NCI-H146 treated with DMSO at 0.1 percent for 48 hours (cell line): ENCODE data around the gene ALPP.
"Not testable (repeated sequence)": the region's sequence is repeated elsewhere in the genome, so short reads cannot be mapped to it uniquely, and the experiment has no call there.

Experiments
- DNase-seq: peaks from one replicate; lab custom pipeline; 2025; ENCODE audit not compliant: unreplicated experiment; lab: John Stamatoyannopoulos, UW

Gene ALPP

DNA sequence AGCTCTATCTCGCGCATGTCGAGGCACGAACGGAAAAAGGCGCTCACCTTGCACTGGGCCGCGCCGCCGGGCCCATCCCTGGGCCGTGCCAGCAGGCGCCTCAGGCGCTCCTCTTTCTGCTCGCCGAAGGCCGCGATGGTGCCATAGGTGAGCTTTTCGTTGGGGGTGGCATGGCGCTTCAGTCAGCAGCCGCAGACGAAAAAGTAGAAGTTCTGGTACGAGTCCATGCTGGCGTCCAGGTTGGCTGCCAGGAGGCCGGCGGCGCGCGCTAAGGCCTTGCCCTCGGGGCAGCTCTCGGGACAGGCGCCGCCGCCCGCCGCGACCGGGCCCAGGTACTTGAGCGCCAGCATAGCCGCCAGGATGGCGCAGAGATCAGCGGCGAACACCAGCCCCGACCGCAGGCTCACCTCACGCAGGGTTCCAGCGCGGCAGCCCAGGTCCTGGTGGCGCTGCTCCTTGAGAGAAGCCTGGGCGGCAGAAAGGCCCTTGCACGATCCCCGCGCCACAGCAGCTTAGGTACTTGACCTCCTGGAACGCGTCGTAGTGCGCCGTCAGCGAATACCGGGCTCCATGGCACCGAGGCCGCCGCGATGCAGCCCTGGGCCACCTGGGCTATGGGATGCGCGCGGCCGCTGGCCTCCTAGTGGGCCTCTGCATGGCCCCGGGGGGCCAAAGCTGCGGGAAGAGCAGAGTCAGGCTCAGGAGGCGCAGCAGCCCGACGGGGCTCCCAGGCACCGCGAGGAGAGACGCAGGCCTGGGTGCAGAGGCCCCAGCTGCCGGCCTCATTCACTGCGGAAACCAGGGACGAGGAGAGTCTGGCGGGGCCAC is 40.9 kb downstream of the ALPP start:
- no peak for DNase-seq

DNA sequence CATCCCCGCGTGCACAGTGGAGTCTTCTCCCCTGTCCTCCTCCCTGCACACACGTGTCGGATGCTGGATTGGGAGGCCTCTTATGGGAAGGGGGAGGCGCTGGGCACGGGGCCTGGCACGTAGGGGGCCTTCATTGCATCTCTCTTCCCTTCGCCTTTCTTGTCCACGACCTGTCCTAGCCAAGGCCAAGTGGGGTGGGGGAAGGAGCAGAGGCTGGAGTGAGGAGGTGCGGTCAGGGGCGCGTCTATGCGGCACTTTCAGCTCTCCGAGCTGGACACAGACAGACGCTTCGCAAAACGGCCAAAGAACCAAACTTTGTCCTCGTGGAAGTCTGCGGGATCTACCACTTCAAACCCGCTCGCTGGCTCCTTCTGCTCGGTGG is 41.5 kb downstream of the ALPP start:
- no peak for DNase-seq

DNA sequence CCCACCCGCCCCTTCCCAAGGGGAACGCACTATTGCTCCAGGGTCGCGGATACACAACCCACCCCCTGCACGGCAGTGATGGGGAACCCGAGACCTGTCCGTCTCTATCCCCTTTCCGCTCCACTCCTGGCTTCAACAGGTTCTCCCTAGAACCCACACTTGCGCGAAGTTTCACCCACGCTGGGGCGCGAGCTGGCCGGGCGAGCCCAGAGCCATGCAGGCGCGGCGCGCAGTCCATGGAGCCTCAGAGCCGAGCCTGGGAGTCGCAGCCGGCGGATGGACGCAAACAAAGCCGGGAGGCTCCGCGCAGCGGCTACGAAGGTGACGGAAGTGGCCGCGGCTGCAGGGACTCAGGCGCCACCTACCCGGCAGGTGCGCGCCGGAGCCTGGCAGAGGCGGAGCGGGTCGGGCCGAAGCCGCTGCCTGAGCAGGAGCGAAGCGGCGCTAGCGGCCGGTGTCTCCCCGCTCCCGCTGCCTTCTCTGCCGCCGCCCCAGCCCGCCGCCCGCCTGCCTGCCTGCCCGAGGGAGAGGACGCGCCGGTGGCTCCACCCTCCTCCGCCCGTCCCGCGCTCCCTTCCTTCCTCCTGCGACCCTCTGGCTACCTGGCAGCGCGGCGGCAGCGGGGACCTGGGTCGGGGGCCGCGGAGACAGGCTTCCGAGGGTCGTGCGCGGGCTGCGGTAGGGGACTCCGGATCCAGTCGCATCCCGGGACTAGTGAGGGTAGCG is 42.1 kb downstream of the ALPP start:
- DNase-seq = peak; percentile 31

DNA sequence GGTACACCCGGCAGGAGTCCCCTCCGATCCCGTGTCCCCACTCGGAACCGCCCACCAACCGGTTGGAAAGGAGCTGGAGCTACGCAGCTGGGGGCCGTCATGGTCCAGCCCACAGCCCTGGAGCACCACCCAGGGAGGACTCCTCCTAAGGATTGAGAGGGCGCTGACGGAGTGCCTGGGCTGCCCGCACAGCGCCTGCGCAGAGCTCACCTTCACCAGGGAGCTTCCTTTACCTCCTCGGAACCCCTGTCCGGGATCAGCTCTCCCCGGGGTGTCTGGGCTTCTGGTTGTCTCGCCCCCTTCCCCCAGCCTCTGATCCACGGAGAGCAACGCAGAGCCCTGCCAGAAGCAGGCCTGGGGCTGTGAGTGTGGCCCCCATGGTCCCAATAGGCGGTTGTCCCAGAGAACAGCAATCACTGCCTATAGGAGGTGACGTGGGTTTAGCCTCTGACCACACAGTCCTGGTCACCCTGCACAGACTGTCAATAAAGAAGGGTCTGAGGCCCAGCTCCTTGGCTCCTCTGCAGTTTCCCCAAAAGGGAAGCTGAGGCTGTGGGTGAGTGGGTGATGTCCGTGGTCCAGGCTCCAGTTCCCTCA is 42.7 kb downstream of the ALPP start:
- DNase-seq = no peak

DNA sequence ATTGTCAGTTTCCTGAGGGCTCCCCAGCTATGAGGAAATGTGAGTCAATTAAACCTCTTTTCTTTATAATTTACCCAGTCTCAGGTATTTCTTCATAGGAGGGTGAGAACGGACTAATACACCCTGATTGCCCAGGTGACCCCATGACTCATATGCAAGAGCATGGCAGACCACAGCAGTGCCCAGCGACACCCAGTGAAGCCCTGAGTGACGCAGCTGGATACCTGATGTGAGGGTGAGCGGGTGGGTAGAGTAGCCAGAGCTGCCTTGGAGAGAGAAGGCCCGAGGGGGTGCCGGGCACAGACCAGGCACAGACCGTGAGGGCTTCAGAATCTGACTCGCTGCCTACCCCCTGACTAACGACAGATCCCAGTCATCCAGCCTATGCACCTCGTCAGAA is 43.5 kb downstream of the ALPP start:
- no peak for DNase-seq

DNA sequence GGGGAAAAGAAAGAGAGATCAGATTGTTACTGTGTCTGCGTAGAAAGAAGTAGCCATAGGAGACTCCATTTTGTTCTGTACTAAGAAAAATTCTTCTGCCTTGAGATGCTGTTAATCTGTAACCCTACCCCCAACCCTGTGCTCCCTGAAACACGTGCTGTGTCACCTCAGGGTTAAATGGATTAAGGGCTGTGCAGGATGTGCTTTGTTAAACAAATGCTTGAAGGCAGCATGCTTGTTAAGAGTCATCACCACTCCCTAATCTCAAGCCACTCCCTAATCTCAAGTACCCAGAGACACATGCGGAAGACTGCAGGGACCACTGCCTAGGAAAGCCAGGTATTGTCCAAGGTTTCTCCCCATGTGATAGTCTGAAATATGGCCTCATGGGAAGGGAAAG is 44.4 kb downstream of the ALPP start:
- not testable (repeated sequence) for DNase-seq

DNA sequence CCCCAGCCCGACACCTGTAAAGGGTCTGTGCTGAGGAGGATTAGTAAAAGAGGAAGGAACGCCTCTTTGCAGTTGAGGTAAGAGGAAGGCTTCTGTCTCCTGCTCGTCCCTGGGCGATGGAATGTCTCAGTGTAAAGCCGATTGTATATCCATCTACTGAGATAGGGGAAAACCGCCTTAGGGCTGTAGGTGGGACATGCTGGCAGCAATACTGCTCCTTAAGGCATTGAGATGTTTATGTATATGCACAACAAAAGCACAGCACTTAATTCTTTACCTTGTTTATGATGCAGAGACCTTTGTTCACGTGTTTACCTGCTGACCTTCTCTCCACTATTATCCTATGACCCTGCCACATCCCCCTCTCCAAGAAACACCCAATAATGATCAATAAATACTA is 44.9 kb downstream of the ALPP start:
- not testable (repeated sequence) for DNase-seq

DNA sequence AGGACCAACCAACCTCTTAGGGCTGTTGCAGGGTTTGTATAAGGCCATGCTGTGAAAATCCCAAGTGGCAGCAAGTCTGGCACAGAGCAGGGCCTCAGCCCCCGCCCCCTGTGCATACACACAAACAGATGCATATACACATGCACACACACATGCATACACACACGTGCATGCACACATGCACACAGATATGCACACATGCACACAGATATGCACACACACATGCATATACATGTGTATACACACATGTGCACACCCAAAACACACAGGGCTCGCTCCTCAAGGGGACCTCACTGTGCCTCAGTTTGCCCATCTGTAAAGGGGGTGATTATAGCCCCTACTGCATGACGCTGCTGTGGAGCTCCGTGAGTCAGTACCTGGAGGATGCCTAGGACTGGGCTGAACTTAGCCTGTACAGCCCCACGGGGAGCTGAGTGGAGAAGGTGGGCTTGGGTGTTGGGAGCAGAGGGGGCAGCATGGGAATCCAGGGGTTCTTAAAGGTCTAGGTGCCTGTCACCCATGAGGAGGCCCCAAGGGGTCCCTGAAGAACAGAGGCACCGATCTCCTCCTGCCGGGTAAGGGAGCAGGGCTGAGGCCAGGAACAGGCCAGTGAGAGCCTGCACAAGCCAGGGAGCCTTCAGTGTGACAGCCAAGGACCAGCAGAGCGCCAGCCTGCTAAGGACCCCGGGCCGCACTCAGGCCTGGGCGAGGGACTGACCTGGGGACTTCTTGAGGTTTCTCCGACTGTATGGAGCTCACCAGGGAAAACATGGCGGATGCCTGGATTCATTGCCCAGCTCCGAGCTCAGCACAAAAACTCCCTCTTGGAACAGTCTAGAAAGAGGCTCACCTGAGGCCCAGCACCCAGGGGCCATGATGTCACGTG is 53.4 kb downstream of the ALPP start:
- DNase-seq = no peak
